Osteocyte (in vitro differentiated cells): ENCODE results near the gene CX3CL1. TPM values are rescaled to one million over a fixed set of nuclear protein-coding genes. Genes with fewer than 3 reads are reported as not detected.

Experiments used
- DNase-seq: peaks from one replicate; pipeline ENCODE4 v3.0.0; 2021; ENCODE audit warnings: mixed read lengths; ENCODE audit not compliant: unreplicated experiment; ENCODE audit errors: extremely low spot score
- H3K27ac Mint-ChIP-seq: one replicate; pipeline ENCODE4 v1.8.0; 2021; ENCODE audit warnings: mild to moderate bottlenecking, mixed read lengths; ENCODE audit not compliant: unreplicated experiment
- H3K27me3 Mint-ChIP-seq: one replicate; pipeline ENCODE4 v1.8.0; 2021; ENCODE audit warnings: mixed read lengths; ENCODE audit not compliant: unreplicated experiment
- H3K36me3 Mint-ChIP-seq: one replicate; pipeline ENCODE4 v1.8.0; 2021; ENCODE audit warnings: mixed read lengths; ENCODE audit not compliant: unreplicated experiment
- H3K4me1 Mint-ChIP-seq: one replicate; pipeline ENCODE4 v1.8.0; 2021; ENCODE audit warnings: mixed read lengths; ENCODE audit not compliant: unreplicated experiment
- H3K4me3 Mint-ChIP-seq: one replicate; pipeline ENCODE4 v1.8.0; 2021; ENCODE audit warnings: mild to moderate bottlenecking, moderate library complexity, mixed read lengths; ENCODE audit not compliant: unreplicated experiment
- H3K9me3 Mint-ChIP-seq: one replicate; pipeline ENCODE4 v1.8.0; 2021; ENCODE audit warnings: mixed read lengths; ENCODE audit not compliant: unreplicated experiment
- total RNA-seq: library from RNA; stranded (reverse); gene quantifications from 2 replicates; pipeline ENCODE4 v1.2.1, GENCODE V29; 2021
- TF ChIP-seq, protein P1 (sequence below): fragments of 200-600 bp; sonication (generic); IDR thresholded peaks from 2 replicates; pipeline ENCODE4 v1.5.0; 2021; ENCODE audit warnings: antibody characterized with exemption, mild to moderate bottlenecking, moderate library complexity

Gene CX3CL1
- total RNA-seq, 1 donor from 2014 or later, result 2.3 TPM

DNA sequence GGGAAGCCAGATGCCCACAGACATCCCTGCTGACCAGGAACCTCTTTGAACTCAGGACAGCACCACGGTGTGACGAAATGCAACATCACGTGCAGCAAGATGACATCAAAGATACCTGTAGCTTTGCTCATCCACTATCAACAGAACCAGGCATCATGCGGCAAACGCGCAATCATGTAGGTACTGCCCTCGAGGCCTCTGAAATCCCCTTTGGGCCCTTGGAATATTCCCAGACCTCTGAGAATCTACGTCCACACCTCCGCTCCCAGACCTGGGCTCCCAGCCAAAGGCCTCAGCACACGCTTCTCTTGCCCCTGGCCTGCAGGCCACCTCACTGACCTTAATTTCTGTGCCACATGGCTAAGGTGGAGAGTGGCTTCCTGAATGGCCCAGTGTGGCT, 7.3 kb downstream of the CX3CL1 start:
- Mint-ChIP-seq H3K4me1 (peaks cover 18% of the 10 kb centered on the region), H3K36me3 (no peaks in the 10 kb centered on the region), H3K27ac (no peak overlapping the region), H3K9me3 (no peaks in the 10 kb centered on the region), H3K4me3 (no peak overlapping the region), H3K27me3 (peaks cover 2% of the 10 kb centered on the region)
- TF ChIP-seq, protein P1, sequence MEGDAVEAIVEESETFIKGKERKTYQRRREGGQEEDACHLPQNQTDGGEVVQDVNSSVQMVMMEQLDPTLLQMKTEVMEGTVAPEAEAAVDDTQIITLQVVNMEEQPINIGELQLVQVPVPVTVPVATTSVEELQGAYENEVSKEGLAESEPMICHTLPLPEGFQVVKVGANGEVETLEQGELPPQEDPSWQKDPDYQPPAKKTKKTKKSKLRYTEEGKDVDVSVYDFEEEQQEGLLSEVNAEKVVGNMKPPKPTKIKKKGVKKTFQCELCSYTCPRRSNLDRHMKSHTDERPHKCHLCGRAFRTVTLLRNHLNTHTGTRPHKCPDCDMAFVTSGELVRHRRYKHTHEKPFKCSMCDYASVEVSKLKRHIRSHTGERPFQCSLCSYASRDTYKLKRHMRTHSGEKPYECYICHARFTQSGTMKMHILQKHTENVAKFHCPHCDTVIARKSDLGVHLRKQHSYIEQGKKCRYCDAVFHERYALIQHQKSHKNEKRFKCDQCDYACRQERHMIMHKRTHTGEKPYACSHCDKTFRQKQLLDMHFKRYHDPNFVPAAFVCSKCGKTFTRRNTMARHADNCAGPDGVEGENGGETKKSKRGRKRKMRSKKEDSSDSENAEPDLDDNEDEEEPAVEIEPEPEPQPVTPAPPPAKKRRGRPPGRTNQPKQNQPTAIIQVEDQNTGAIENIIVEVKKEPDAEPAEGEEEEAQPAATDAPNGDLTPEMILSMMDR, result no peak
- no peak for DNase-seq

DNA sequence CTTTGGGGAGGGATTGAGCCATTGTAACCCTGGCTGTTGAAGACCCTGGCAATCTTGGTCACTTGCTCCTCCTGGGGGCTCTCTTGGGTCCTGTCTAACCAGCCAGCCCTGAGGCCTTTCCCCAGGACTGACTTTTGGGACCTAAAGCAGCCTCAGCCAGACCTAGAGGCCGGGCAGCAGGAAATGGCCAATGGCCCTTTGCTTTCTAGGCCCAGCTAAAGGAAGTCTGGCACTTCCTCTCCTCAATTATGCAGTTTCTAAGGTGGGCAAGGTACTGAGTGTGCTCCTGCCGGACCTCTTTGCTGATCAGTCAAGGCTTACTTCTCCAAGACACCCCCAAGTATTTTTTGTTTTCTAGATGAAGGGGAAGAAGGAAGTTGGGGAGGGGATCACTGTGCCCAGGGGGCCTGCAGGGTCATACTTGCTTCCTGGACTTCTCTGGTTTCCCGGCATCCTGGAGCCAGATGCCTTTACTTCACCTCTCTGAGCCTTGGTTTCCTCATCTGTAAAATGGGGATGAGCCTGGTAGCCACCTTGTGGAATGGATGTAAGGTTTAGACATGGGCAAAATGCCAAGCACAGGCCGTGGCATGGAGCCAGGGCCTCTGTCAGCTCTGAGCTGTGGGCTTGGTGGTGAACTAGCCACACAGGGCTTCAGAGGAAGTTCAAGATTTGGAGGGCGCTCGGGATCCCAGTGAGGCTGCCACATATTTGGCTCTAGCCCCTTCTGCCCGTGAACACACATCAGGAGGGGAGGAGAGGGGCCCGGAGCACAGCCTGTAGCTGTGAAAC, 8.6 kb downstream of the CX3CL1 start:
- Mint-ChIP-seq H3K36me3 (no peaks in the 10 kb centered on the region), H3K4me1 (peaks cover 18% of the 10 kb centered on the region), H3K4me3 (no peak overlapping the region), H3K27ac (no peak overlapping the region), H3K27me3 (peaks cover 2% of the 10 kb centered on the region), H3K9me3 (no peaks in the 10 kb centered on the region)
- TF ChIP-seq, protein P1, result no peak
- no peak for DNase-seq

DNA sequence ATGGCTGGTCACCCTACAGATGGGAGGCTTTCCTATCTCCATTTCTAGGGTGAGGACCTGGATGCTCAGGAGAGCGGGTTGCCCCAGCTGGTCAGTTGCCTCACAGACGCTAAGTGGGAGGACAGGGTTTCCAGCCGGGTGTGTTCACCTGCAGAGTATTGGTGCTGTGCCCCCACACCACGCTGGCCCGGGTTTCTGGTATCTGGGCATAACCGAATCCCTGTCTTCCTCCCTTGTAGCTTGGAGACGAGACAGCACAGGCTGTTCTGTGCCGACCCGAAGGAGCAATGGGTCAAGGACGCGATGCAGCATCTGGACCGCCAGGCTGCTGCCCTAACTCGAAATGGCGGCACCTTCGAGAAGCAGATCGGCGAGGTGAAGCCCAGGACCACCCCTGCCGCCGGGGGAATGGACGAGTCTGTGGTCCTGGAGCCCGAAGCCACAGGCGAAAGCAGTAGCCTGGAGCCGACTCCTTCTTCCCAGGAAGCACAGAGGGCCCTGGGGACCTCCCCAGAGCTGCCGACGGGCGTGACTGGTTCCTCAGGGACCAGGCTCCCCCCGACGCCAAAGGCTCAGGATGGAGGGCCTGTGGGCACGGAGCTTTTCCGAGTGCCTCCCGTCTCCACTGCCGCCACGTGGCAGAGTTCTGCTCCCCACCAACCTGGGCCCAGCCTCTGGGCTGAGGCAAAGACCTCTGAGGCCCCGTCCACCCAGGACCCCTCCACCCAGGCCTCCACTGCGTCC, 9.7 kb downstream of the CX3CL1 start:
- H3K27me3 Mint-ChIP-seq, result no peaks in the 10 kb centered on the region
- H3K4me3 Mint-ChIP-seq, result no peak overlapping the region
- H3K9me3 Mint-ChIP-seq, result no peaks in the 10 kb centered on the region
- no peaks in the 10 kb centered on the region for H3K36me3 Mint-ChIP-seq
- no peak for DNase-seq
- TF ChIP-seq, protein P1, result no peak
- H3K27ac Mint-ChIP-seq, result no peak overlapping the region
- H3K4me1 Mint-ChIP-seq, result peaks cover 27% of the 10 kb centered on the region

DNA sequence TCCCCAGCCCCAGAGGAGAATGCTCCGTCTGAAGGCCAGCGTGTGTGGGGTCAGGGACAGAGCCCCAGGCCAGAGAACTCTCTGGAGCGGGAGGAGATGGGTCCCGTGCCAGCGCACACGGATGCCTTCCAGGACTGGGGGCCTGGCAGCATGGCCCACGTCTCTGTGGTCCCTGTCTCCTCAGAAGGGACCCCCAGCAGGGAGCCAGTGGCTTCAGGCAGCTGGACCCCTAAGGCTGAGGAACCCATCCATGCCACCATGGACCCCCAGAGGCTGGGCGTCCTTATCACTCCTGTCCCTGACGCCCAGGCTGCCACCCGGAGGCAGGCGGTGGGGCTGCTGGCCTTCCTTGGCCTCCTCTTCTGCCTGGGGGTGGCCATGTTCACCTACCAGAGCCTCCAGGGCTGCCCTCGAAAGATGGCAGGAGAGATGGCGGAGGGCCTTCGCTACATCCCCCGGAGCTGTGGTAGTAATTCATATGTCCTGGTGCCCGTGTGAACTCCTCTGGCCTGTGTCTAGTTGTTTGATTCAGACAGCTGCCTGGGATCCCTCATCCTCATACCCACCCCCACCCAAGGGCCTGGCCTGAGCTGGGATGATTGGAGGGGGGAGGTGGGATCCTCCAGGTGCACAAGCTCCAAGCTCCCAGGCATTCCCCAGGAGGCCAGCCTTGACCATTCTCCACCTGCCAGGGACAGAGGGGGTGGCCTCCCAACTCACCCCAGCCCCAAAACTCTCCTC, 10.4 kb downstream of the CX3CL1 start:
- Mint-ChIP-seq H3K36me3 (no peaks in the 10 kb centered on the region), H3K27me3 (no peaks in the 10 kb centered on the region), H3K27ac (no peak overlapping the region), H3K4me1 (peaks cover 27% of the 10 kb centered on the region), H3K9me3 (no peaks in the 10 kb centered on the region), H3K4me3 (no peak overlapping the region)
- TF ChIP-seq, protein P1, result no peak
- no peak for DNase-seq
